Measurements from ENCODE around the gene ADGRV1.

ADGRV1 gene

DNA sequence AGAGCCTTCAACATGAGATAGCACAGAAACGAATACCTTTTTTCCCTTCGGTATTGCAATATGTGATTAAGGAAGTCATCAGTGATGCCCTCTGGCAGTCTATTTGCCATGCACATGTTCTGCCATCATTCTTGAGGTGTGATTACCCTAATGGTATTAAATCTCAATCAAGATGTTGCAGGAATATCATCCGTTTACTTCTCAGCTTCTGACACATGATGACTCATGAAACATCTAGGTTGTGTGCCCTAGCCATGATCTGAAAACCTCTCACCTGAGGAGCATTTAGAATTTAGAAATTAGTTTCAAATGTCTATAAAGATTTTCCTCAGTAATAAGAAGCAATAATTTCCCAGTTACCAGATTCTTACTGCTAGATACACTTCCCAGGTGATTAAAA, 209.1 kb downstream of the ADGRV1 start:
- TF ChIP-seq, protein P1, sequence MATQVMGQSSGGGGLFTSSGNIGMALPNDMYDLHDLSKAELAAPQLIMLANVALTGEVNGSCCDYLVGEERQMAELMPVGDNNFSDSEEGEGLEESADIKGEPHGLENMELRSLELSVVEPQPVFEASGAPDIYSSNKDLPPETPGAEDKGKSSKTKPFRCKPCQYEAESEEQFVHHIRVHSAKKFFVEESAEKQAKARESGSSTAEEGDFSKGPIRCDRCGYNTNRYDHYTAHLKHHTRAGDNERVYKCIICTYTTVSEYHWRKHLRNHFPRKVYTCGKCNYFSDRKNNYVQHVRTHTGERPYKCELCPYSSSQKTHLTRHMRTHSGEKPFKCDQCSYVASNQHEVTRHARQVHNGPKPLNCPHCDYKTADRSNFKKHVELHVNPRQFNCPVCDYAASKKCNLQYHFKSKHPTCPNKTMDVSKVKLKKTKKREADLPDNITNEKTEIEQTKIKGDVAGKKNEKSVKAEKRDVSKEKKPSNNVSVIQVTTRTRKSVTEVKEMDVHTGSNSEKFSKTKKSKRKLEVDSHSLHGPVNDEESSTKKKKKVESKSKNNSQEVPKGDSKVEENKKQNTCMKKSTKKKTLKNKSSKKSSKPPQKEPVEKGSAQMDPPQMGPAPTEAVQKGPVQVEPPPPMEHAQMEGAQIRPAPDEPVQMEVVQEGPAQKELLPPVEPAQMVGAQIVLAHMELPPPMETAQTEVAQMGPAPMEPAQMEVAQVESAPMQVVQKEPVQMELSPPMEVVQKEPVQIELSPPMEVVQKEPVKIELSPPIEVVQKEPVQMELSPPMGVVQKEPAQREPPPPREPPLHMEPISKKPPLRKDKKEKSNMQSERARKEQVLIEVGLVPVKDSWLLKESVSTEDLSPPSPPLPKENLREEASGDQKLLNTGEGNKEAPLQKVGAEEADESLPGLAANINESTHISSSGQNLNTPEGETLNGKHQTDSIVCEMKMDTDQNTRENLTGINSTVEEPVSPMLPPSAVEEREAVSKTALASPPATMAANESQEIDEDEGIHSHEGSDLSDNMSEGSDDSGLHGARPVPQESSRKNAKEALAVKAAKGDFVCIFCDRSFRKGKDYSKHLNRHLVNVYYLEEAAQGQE (IDR thresholded peaks at IDR 0.05; ENCODE audit: insufficient read depth in 1 of 2, low read depth in 2 of 2, low read length in 2 of 2), result no peak
- TF ChIP-seq FOXP2 (optimal IDR thresholded peaks at IDR 0.05; ENCODE audit: borderline replicate concordance, extremely low read depth, extremely low read length, insufficient read depth) (no peak), POLR2AphosphoS5 (IDR thresholded peaks at IDR 0.05; ENCODE audit: low read depth, low read length) (no peak), TAF1 (IDR thresholded peaks at IDR 0.05; ENCODE audit: borderline replicate concordance, insufficient read depth, low read length) (no peak), SIN3A (IDR thresholded peaks at IDR 0.05; ENCODE audit: borderline replicate concordance, insufficient read depth, low read length) (no peak)

DNA sequence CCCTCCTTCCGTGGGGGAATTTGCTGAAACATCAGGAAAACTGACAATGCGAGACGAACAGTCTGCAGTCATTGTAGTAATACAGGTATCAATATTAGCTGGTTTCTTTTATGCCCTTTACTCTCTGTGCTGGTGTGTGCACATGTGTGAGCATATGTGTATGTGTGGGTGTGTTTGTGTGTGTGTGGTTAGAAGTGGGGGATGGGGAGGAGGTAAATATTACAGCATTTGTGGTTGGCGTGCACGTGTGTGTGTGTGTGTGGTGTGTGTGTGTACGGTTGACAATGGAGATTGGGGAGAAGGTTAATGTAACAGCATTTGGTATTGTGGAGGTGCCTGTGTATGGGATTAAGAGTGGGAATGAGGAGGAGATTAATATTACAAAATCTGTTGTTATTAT, 219.4 kb downstream of the ADGRV1 start:
- no peak for TF ChIP-seq FOXP2 (optimal IDR thresholded peaks at IDR 0.05; ENCODE audit: borderline replicate concordance, extremely low read depth, extremely low read length, insufficient read depth)
- TF ChIP-seq, protein P1 (IDR thresholded peaks at IDR 0.05; ENCODE audit: insufficient read depth in 1 of 2, low read depth in 2 of 2, low read length in 2 of 2), result no peak
- TF ChIP-seq SIN3A (IDR thresholded peaks at IDR 0.05; ENCODE audit: borderline replicate concordance, insufficient read depth, low read length), result no peak
- TF ChIP-seq POLR2AphosphoS5 (IDR thresholded peaks at IDR 0.05; ENCODE audit: low read depth, low read length), result no peak
- TF ChIP-seq TAF1 (IDR thresholded peaks at IDR 0.05; ENCODE audit: borderline replicate concordance, insufficient read depth, low read length), result no peak

DNA sequence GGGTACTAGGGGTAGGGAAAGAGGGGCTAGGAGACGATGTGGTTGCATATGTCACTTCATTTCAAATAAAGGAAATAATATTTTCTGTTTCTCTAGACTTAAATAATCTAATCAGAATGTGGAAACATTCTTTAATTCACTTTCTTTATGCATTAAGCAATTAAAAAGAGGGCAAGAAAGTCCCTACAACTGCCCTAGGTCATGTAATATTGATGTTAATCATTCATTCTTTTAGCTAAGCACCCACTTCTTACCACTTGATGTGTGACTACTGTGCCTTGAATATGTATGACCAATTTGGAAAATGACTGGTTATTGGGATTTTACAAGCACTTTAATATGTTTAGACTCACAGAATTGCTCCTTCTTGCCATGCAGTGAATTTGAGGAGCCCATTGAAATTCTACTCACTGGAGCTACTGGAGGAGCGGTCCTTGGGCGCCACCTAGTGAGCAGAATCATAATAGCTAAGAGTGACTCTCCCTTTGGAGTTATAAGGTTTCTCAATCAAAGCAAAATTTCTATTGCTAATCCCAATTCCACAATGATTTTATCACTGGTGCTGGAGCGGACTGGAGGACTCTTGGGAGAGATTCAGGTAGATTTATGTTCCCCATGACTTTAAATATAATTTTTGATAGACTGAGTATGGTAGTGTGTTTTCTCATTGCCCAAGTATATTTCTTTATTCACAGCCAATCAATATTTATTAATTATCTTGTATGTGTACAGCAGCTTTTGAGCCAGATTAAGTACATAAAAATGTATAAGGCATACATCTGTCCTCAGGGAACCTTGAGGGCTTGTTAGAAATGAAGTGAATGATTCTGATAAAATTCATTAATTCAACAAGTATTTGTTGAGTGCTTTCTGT, 225.1 kb downstream of the ADGRV1 start:
- TF ChIP-seq, protein P1 (IDR thresholded peaks at IDR 0.05; ENCODE audit: insufficient read depth in 1 of 2, low read depth in 2 of 2, low read length in 2 of 2), result no peak
- no peak for TF ChIP-seq TAF1 (IDR thresholded peaks at IDR 0.05; ENCODE audit: borderline replicate concordance, insufficient read depth, low read length)
- TF ChIP-seq POLR2AphosphoS5 (IDR thresholded peaks at IDR 0.05; ENCODE audit: low read depth, low read length), result no peak
- no peak for TF ChIP-seq FOXP2 (optimal IDR thresholded peaks at IDR 0.05; ENCODE audit: borderline replicate concordance, extremely low read depth, extremely low read length, insufficient read depth)

DNA sequence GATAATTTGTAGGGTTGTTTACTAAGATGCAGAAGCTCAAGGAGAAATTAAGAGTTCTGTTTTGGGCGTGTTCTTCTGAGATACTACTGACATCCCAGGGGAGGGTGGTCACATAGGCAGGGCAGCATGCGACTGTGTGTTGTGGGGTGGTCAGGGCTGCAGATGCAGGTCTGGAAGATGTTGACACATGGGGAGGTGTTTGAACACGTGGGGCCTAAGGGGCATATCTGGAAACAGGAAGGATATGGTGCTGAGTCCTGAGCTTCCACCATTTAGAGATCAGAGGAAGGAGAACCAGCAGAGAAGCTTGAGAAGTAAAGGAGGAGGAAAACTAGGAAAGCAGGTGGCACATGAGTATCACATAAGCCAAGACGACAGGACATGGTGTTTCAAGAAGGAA, 228.2 kb downstream of the ADGRV1 start:
- TF ChIP-seq, protein P1 (IDR thresholded peaks at IDR 0.05; ENCODE audit: insufficient read depth in 1 of 2, low read depth in 2 of 2, low read length in 2 of 2), result no peak
- no peak for TF ChIP-seq SIN3A (IDR thresholded peaks at IDR 0.05; ENCODE audit: borderline replicate concordance, insufficient read depth, low read length)
- no peak for TF ChIP-seq POLR2AphosphoS5 (IDR thresholded peaks at IDR 0.05; ENCODE audit: low read depth, low read length)
- no peak for TF ChIP-seq TAF1 (IDR thresholded peaks at IDR 0.05; ENCODE audit: borderline replicate concordance, insufficient read depth, low read length)
- TF ChIP-seq FOXP2 (optimal IDR thresholded peaks at IDR 0.05; ENCODE audit: borderline replicate concordance, extremely low read depth, extremely low read length, insufficient read depth), result no peak

All from PFSK-1 (cell line).